Transverse colon (tissue), 4 donors: ENCODE results near the gene DISC1. TPM values are rescaled to one million over a fixed set of nuclear protein-coding genes. Genes with fewer than 3 reads are reported as not detected.

Experiments used
- DNase-seq: peaks from one replicate; pipeline ENCODE4 v3.0.0-alpha.2; 2019
- H3K27ac ChIP-seq, 4 donors: fragments of 200-600 bp; sonication (generic); 2 replicates each; pipeline ENCODE4 v1.5.1; 2016 to 2018; ENCODE audit warnings: inconsistent platforms in 4 of 4
- H3K27me3 ChIP-seq: fragments of 200-600 bp; sonication (generic); 2 replicates; pipeline ENCODE4 v1.5.1; 2017; ENCODE audit warnings: inconsistent platforms
- H3K36me3 ChIP-seq, 4 donors: fragments of 200-600 bp; sonication (generic); 2 replicates each; pipeline ENCODE4 v1.5.1; 2017 to 2019; ENCODE audit warnings: inconsistent platforms in 4 of 4
- H3K4me1 ChIP-seq, 4 donors: fragments of 200-600 bp; sonication (generic); 2 replicates each; pipeline ENCODE4 v1.5.1; 2017 to 2020; ENCODE audit warnings: inconsistent platforms in 4 of 4
- H3K4me3 ChIP-seq, 4 donors: fragments of 200-600 bp; sonication (generic); 1 replicate in 1 of 4; 2 replicates in 3 of 4; pipeline versions ENCODE4 v1.5.1 to v1.6.1; 2017 to 2019; ENCODE audit warnings: inconsistent platforms in 4 of 4
- H3K9me3 ChIP-seq, 2 donors: fragments of 200-600 bp; sonication (generic); 2 replicates each; pipeline ENCODE4 v1.5.1; 2017 to 2019; ENCODE audit warnings: inconsistent platforms in 2 of 2
- CTCF ChIP-seq, 5 experiments: fragments of 200-600 bp in 3 of 5; fragments of 450-650 bp in 2 of 5; sonication (generic) in 3 of 5; IDR thresholded peaks; 1 replicate in 2 of 5; 2 replicates in 3 of 5; pipeline ENCODE4 v1.5.1; 2016 to 2017; ENCODE audit warnings: antibody characterized with exemption in 5 of 5, inconsistent platforms in 3 of 5, mild to moderate bottlenecking in 2 of 5, moderate library complexity in 1 of 5
- EP300 ChIP-seq: sonication (generic); formaldehyde crosslinking; IDR thresholded peaks from one replicate; pipeline ENCODE4 v1.6.1; 2017; ENCODE audit warnings: antibody characterized with exemption, low read depth
- POLR2A ChIP-seq: fragments of 450-650 bp; IDR thresholded peaks from one replicate; pipeline ENCODE4 v1.6.1; 2016; ENCODE audit warnings: antibody characterized with exemption, mild to moderate bottlenecking, moderate library complexity
- POLR2AphosphoS5 ChIP-seq, 3 donors: sonication (generic); formaldehyde crosslinking; IDR thresholded peaks; one replicate each; pipeline ENCODE4 v1.6.1; 2016; ENCODE audit warnings: antibody characterized with exemption in 3 of 3
- WGBS, 2 donors: methylation state at CpG; one replicate each; pipeline ENCODE4 v1.1.5; 2018; ENCODE audit warnings: low coverage in 1 of 2; 5-methylcytosine and 5-hydroxymethylcytosine counted together
- in situ Hi-C, 4 donors: fragments of 200-750 bp; cut with MboI; loops; one replicate each; pipeline versions ENCODE4 v1.15.0 to v1.15.1; 2017; ENCODE audit warnings: low sequenced_read_pairs in 3 of 4, low pct_ligation_motif_present in 1 of 4, low pct_unique_long_range_greater_than_20kb in 1 of 4
- intact Hi-C: fragments of 100-400 bp; cut with DNase I; formaldehyde crosslinking; loops from one replicate; pipeline ENCODE4 v1.15.1; 2023; ENCODE audit warnings: low total_unique reads
- total RNA-seq, 4 donors: library from RNA; depleted of rRNA; stranded (reverse); fragments of >200 nt; gene quantifications; one replicate each; pipeline ENCODE4 v1.1.0, GENCODE V29; 2016

The DISC1 gene
- total RNA-seq, 4 donors from 2014 or later = 7.8 to 20.3 (median 11.5) TPM

- DNase-seq = no peak
- no peak for TF ChIP-seq POLR2A
- H3K27ac ChIP-seq = no peak overlapping the region
- H3K4me1 ChIP-seq = peaks cover 0 to 3% (median 0%) of the 10 kb centered on the region in 4 donors
- H3K9me3 ChIP-seq = no peaks in the 10 kb centered on the region
- H3K36me3 ChIP-seq = no peaks in the 10 kb centered on the region
- no peak overlapping the region for H3K4me3 ChIP-seq
- WGBS, 2 donors = 94% methylated on average over 4 of the region's 4 CpGs; no CpG with 5 or more reads in 1 of the 2 donors
- H3K27me3 ChIP-seq = no peaks in the 10 kb centered on the region
- intact Hi-C loops = no loop called here
- in situ Hi-C loops = loop anchor here in 2 of 4 donors (25.0 kb wide), 2 partner anchors 755 to 1380 kb away; no protein-coding TSS in a partner anchor
Measured at GRCh38 chr1:231856894-231857293, 230.3 kb downstream of the DISC1 start.

- intact Hi-C loops = no loop called here
- no peak overlapping the region for H3K4me3 ChIP-seq
- H3K4me1 ChIP-seq = peaks cover 0 to 3% (median 0%) of the 10 kb centered on the region in 4 donors
- DNase-seq = no peak
- no peaks in the 10 kb centered on the region for H3K9me3 ChIP-seq
- in situ Hi-C loops = loop anchor here in 2 of 4 donors (25.0 kb wide), 2 partner anchors 755 to 1380 kb away; no protein-coding TSS in a partner anchor
- 95 to 97% methylated on average over 4 to 8 of the region's 8 CpGs for WGBS, 2 donors
- no peaks in the 10 kb centered on the region for H3K36me3 ChIP-seq
- no peaks in the 10 kb centered on the region for H3K27me3 ChIP-seq
- no peak for TF ChIP-seq POLR2A
- TF ChIP-seq POLR2AphosphoS5 (IDR thresholded peaks at IDR 0.05) = no peak
- no peak for TF ChIP-seq CTCF (IDR thresholded peaks at IDR 0.05)
- no peak for TF ChIP-seq EP300
- H3K27ac ChIP-seq = no peak overlapping the region
Measured at GRCh38 chr1:231857609-231858135, 231.1 kb downstream of the DISC1 start.

GRCh38 chr1:231860221-231861088, 233.9 kb downstream of the DISC1 start:
- no peaks in the 10 kb centered on the region for H3K9me3 ChIP-seq
- 83 to 87% methylated on average over 4 to 5 of the region's 5 CpGs for WGBS, 2 donors
- no peak overlapping the region for H3K27ac ChIP-seq
- intact Hi-C loops = no loop called here
- TF ChIP-seq EP300 = no peak
- TF ChIP-seq POLR2AphosphoS5 (IDR thresholded peaks at IDR 0.05) = no peak
- no peak for TF ChIP-seq POLR2A
- no peak for TF ChIP-seq CTCF (IDR thresholded peaks at IDR 0.05)
- H3K4me1 ChIP-seq = peaks cover 0 to 3% (median 0%) of the 10 kb centered on the region in 4 donors
- H3K27me3 ChIP-seq = no peaks in the 10 kb centered on the region
- no peaks in the 10 kb centered on the region for H3K36me3 ChIP-seq
- in situ Hi-C loops = loop anchor here in 3 of 4 donors (10.0 to 25.0 kb wide), 3 partner anchors 752 to 1377 kb away; no protein-coding TSS in a partner anchor
- H3K4me3 ChIP-seq = no peak overlapping the region
- no peak for DNase-seq

DNA sequence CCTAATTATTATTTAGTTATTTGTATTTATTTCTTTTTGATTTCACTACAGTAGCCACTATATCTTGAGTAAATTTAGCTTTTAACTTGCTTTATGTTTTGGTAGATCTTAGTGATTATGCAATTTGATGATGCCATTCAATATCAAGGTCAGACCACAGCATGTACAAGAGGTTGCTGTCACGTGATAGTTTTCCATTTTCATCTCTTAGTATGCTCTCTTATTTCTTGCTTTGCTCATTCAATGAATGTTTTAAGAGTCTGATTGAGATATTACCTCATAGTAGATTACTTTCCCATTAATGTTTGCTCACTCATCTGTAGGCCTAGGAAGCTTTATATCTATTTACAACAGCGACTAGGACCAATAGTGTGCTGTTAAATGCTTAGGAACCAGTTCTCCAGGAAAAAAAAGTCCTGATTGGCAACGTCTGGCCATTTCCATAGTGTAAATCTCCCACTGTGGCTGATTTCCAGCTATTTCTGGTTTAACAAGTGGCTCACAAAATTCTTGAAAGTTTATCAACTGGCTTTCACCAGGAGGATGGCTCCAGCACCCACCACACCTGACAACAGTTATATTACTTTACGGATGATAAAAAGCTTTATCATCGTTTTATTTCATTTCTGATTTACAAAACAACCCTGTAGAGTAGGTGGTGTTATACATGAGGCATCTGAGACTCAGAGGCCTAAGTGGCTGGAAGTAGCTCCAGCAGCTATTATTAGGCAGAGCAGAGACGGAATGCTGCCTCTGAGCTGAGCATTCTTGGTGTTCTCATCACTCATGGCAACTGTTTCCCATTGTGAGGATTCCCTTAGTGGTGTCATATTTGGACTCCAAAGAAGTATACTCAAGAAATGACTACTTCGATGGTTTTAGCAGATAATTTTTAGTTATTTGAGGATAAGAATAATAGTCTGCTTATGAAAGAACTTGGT, 235.2 kb downstream of the DISC1 start:
- Histone ChIP-seq H3K36me3 (no peaks in the 10 kb centered on the region), H3K27me3 (no peaks in the 10 kb centered on the region), H3K9me3 (no peaks in the 10 kb centered on the region), H3K4me1 (peaks cover 0 to 5% (median 2%) of the 10 kb centered on the region in 4 donors), H3K27ac (no peak overlapping the region), H3K4me3 (no peak overlapping the region)
- intact Hi-C loops = no loop called here
- DNase-seq = no peak
- in situ Hi-C loops = loop anchor here in 3 of 4 donors (10.0 to 25.0 kb wide), 3 partner anchors 750 to 1375 kb away; no protein-coding TSS in a partner anchor
- TF ChIP-seq EP300 (no peak), CTCF (IDR thresholded peaks at IDR 0.05) (no peak), POLR2AphosphoS5 (IDR thresholded peaks at IDR 0.05) (no peak), POLR2A (no peak)
- 68 to 70% methylated on average over 6 to 7 of the region's 7 CpGs for WGBS, 2 donors
